Pancreas (tissue), 10 donors: Measurements from ENCODE around the gene NPIPA5. TPM values are rescaled to one million over a fixed set of nuclear protein-coding genes. Genes with fewer than 3 reads are reported as not detected.
A peak's percentile ranks its signal among the peaks of the same experiment; 100 is the strongest.
"Not testable (repeated sequence)": the region's sequence is repeated elsewhere in the genome, so short reads cannot be mapped to it uniquely, and the experiment has no call there.

Source experiments
- ATAC-seq, 4 donors: fragments of 200-7000 bp; cut with Tn5 transposase; one replicate each; pipeline versions ENCODE4 v1.8.0 to v1.9.1; 2020; ENCODE audit warnings: mild to moderate bottlenecking in 4 of 4, moderate library complexity in 4 of 4
- DNase-seq, 6 donors: peaks; one replicate each; pipeline ENCODE4 v3.0.0-alpha.2; 2020
- FAIRE-seq: peaks from 2 replicates; lab custom pipeline; 2012; peaks lifted over from hg19 to GRCh38; lab: Jason Lieb, UNC
- H3K27ac ChIP-seq, 4 donors: fragments of 200-600 bp; sonication (generic); 1 replicate in 3 of 4; 2 replicates in 1 of 4; pipeline versions ENCODE4 v1.5.0 to v1.8.0; 2020
- H3K27me3 ChIP-seq, 4 donors: fragments of 200-600 bp; one replicate each; pipeline ENCODE4 v1.8.0; 2021
- H3K36me3 ChIP-seq, 3 donors: fragments of 200-600 bp; sonication (generic) in 1 of 3; one replicate each; pipeline versions ENCODE4 v1.5.0 to v1.8.0; 2020 to 2021
- H3K4me1 ChIP-seq, 3 donors: fragments of 200-600 bp; one replicate each; pipeline ENCODE4 v1.8.0; 2021
- H3K4me3 ChIP-seq, 4 donors: fragments of 200-600 bp; sonication (generic) in 2 of 4; one replicate each; pipeline versions ENCODE4 v1.5.0 to v1.8.0; 2020 to 2021
- H3K9me3 ChIP-seq, 4 donors: fragments of 200-600 bp; one replicate each; pipeline ENCODE4 v1.8.0; 2021
- WGBS, 2 donors: extraction: QIAGEN DNeasy Blood & Tissue Kit; methylation state at CpG; one replicate each; pipeline ENCODE4 v1.1.7; 2013; 5-methylcytosine and 5-hydroxymethylcytosine counted together
- intact Hi-C, 3 donors: fragments of 100-400 bp; cut with DNase I; formaldehyde crosslinking; loops; one replicate each; pipeline versions ENCODE4 v1.11.1 to v1.14.2; 2022
- polyA plus RNA-seq, 2 donors: library from polyadenylated mRNA; stranded (reverse); fragments of 200-250 nt; gene quantifications; one replicate each; pipeline ENCODE4 v1.2.3, GENCODE V29; 2013
- total RNA-seq, 6 donors: library from RNA; stranded (reverse); fragmentation: NEBNext Ultra II Directional in 4 of 6; extraction: Animal tissue kit (Norgen Biotek cat#: 25700) in 4 of 6; gene quantifications; one replicate each; pipeline versions ENCODE4 v1.2.1 to v1.2.4, GENCODE V29; 2021 to 2023
- TF ChIP-seq, protein P1 (sequence below), 4 donors: fragments of 200-600 bp; sonication (generic) in 3 of 4; IDR thresholded peaks; one replicate each; pipeline versions ENCODE4 v1.5.0 to v1.8.0; 2021; ENCODE audit warnings: antibody characterized with exemption in 4 of 4
- donor health status: healthy with polysubstance abuse.
- donor health status: DM: no; HTN: no; CAD: no; lungs with moderate emphysema.
- donor health status: DM: no; HTN: no; CAD: no.
- donor health status: control.
- donor health status: control.
- donor health status: Bipolar disorder and iron deficiency.
- donor health status: DM: yes; HTN: yes; CAD: no.
- donor health status: DM: no; HTN: no; CAD: no.
- donor health status: DM: no; HTN: no; CAD: no.
- donor health status: DM: yes; HTN: yes; CAD: no.

NPIPA5 gene
- total and polyA plus RNA-seq, 8 donors, result 5.0 to 57.9 (median 7.4) TPM

DNA sequence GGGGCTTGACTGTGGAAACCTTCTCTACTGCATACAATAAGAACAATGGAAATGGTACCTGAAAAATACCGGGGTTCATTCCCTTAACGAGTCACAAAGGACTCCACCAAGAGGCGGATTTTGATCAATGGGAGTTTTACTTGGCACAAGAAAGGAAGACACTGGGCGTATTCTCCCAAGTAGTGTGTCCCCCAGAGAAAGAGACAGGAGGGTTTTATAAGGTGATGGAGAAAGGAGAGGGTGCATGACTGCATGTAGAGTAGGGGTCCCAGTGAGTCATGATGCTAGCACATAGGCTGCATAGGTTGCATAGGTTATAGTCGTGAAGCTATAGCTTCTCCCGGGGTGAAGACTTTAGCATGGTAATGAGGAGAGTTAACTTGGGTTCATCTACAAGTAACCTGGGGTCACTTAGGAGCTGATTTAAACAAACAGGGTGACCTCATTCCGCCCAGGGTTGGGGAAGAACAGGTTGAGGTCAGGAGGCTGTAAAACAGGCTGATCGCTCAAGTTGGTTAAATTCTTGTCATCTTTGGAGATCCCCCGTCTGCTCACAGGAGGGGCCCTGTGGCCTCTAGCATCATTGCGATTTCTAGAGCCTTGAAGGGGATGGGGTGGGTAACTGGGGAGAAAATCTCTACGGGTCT is 19.0 kb upstream of the NPIPA5 start:
- WGBS, 2 donors, result 25 to 31% methylated on average over 11 of the region's 11 CpGs
- Histone ChIP-seq H3K27me3 (no peaks in the 10 kb centered on the region), H3K27ac (peak overlapping the region; percentile 86 to 92 (median 90)), H3K4me3 (peak overlapping the region in 3 of 4 donors; percentile 60 to 84 (median 61)), H3K4me1 (peaks cover 0 to 12% (median 8%) of the 10 kb centered on the region in 3 donors), H3K36me3 (peaks cover 0 to 11% (median 0%) of the 10 kb centered on the region in 3 donors), H3K9me3 (no peaks in the 10 kb centered on the region)
- DNase-seq, result peak in 3 of 6 donors; percentile 25 to 61 (median 41)
- intact Hi-C loops, result no loop called here
- no peak for FAIRE-seq
- TF ChIP-seq, protein P1, sequence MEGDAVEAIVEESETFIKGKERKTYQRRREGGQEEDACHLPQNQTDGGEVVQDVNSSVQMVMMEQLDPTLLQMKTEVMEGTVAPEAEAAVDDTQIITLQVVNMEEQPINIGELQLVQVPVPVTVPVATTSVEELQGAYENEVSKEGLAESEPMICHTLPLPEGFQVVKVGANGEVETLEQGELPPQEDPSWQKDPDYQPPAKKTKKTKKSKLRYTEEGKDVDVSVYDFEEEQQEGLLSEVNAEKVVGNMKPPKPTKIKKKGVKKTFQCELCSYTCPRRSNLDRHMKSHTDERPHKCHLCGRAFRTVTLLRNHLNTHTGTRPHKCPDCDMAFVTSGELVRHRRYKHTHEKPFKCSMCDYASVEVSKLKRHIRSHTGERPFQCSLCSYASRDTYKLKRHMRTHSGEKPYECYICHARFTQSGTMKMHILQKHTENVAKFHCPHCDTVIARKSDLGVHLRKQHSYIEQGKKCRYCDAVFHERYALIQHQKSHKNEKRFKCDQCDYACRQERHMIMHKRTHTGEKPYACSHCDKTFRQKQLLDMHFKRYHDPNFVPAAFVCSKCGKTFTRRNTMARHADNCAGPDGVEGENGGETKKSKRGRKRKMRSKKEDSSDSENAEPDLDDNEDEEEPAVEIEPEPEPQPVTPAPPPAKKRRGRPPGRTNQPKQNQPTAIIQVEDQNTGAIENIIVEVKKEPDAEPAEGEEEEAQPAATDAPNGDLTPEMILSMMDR (IDR thresholded peaks at IDR 0.05), result no peak
- ATAC-seq, result peak; percentile 8 to 26 (median 24)

DNA sequence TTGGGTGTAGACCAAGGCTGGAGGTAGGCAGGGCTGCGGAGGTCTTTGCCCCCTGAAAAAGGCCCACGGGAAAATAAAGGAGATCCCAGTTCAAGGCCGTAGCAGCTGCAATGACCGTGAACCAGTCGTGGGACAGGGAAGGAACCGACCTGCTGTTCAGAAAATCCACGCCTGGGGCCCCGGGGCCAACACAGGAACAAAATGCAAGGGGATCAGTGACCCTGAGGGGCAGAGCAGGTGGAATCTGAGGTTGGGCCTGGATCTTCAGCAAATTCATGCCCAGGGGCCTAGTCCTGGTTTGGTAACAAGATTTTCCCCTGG is 18.4 kb upstream of the NPIPA5 start:
- FAIRE-seq, H3K9me3 ChIP-seq, H3K27me3 ChIP-seq, H3K36me3 ChIP-seq, intact Hi-C loops: not testable (repeated sequence)
- H3K4me3 ChIP-seq, result peak overlapping the region; percentile 57 to 84 (median 60)
- DNase-seq (peak in 1 of 6 donors; percentile 35), ATAC-seq (peak; percentile 8 to 12 (median 9))
- peak overlapping the region; percentile 86 to 92 (median 90) for H3K27ac ChIP-seq
- WGBS, 2 donors, result 5 to 18% methylated on average over 8 of the region's 8 CpGs
- peaks cover 0 to 12% (median 8%) of the 10 kb centered on the region in 3 donors for H3K4me1 ChIP-seq

DNA sequence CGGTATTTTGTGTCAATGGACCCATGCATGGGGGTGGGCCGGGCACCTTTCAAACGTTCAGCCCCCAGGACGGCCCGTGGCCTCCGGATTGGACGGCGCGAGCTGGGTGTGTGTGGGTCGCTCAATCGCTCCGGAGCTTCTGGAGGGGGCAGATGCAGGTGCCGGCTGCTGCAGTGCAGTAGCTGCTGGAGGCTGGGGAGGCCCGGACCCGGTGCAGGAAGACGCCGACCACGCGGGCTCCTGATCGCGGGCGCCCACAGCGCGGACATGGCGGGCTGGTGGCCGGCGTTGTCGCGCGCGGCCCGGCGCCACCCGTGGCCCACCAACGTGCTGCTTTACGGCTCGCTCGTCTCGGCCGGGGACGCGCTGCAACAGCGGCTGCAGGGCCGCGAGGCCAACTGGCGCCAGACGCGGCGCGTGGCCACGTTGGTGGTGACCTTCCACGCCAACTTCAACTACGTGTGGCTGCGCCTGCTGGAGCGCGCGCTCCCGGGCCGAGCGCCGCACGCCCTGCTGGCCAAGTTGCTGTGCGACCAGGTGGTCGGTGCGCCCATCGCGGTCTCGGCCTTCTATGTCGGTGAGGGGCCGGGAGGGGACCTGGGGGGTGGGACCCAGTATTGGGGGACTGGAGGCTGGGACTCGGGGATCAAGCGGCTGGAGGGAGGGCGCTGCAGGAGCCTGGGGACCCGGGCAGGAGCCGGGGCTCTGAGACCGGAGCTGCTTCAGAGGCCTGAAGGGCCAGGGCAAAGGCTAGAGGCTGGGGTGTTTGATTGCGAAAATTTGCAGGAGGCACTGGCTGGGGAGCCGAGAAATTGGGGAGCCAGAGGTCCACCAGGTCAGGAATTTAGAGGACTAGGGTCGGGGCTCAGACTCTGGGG is 17.8 kb upstream of the NPIPA5 start, which contains the start of gene MPV17L:
Gene MPV17L, plus strand, starts transcription at position 124 of the 878 bp plus-strand sequence. Its CDS starts 144 bp downstream, at position 268.
- H3K36me3 ChIP-seq, H3K9me3 ChIP-seq, intact Hi-C loops, FAIRE-seq, H3K27me3 ChIP-seq: not testable (repeated sequence)
- peaks cover 0 to 12% (median 8%) of the 10 kb centered on the region in 3 donors for H3K4me1 ChIP-seq
- DNase-seq (peak; percentile 80 to 94 (median 84)), ATAC-seq (peak; percentile 73 to 83 (median 81))
- peak within 1 kb of the TSS; percentile 57 to 84 (median 60) for H3K4me3 ChIP-seq
- H3K27ac ChIP-seq, result peak within 1 kb of the TSS; percentile 86 to 92 (median 90)
- 1 to 2% methylated on average over 74 to 79 of the region's 79 CpGs for WGBS, 2 donors

DNA sequence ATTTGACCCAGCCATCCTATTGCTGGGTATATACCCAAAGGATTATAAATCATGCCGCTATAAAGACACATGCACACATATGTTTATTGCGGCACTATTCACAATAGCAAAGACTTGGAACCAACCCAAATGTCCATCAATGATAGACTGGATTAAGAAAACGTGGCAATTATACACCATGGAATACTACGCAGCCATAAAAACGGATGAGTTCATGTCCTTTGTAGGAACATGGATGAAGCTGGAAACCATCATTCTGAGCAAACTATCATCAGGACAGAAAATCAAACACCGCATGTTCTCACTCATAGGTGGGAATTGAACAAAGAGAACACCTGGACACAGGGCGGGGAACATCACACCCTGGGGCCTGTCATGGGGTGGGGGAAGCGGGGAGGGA is 14.9 kb upstream of the NPIPA5 start:
- DNase-seq, FAIRE-seq, H3K36me3 ChIP-seq, H3K9me3 ChIP-seq, H3K4me3 ChIP-seq, H3K4me1 ChIP-seq, ATAC-seq, H3K27ac ChIP-seq, H3K27me3 ChIP-seq, intact Hi-C loops: not testable (repeated sequence)
- 89 to 93% methylated on average over 6 to 8 of the region's 8 CpGs for WGBS, 2 donors

DNA sequence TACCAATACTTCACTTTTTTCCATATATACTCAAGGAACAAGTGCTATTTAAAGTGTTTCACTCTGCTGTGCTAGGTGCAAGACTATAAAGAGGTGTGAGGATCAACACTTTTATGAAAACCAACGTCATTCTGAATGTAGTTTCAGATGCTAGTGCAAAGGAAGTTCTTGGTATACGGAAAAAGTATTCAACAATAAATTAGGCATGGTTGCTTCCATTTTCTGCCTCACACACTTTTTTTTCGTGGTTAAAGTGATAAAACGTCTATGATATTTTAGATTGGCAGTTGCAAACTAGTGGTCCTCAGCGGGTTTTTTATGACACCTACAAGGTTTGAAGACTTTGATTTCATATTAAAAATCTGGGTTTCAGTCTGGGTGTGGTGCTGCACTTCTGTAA is 11.8 kb upstream of the NPIPA5 start:
- H3K36me3 ChIP-seq, intact Hi-C loops, H3K4me3 ChIP-seq, H3K27me3 ChIP-seq, H3K27ac ChIP-seq, H3K4me1 ChIP-seq, DNase-seq, H3K9me3 ChIP-seq, ATAC-seq, FAIRE-seq: not testable (repeated sequence)
- 83 to 85% methylated on average over 5 of the region's 5 CpGs for WGBS, 2 donors

DNA sequence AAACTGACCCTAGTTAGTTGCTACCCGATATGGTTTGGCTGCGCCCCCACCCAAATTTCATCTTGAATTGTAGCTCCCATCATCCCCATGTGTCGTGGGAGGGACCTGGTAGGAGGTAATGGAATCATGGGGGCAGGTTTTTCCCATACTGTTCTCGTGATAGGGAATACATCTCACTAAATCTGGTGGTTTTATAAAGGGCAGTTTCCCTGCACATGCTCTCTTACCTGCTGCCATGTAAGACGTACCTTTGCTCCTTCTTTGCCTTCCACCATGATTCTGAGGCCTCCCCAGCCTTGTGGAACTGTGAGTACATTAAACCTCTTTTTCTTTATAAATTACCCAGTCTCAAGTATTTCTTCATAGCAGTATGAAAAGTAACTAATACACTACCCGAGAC is 10.0 kb upstream of the NPIPA5 start:
- H3K27ac ChIP-seq, result peak overlapping the region in 3 of 4 donors; percentile 12 to 58 (median 35)
- H3K9me3 ChIP-seq, intact Hi-C loops, H3K4me1 ChIP-seq, H3K36me3 ChIP-seq, H3K4me3 ChIP-seq, FAIRE-seq, DNase-seq, ATAC-seq, H3K27me3 ChIP-seq: not testable (repeated sequence)
- 46 to 55% methylated on average over 6 of the region's 6 CpGs for WGBS, 2 donors

DNA sequence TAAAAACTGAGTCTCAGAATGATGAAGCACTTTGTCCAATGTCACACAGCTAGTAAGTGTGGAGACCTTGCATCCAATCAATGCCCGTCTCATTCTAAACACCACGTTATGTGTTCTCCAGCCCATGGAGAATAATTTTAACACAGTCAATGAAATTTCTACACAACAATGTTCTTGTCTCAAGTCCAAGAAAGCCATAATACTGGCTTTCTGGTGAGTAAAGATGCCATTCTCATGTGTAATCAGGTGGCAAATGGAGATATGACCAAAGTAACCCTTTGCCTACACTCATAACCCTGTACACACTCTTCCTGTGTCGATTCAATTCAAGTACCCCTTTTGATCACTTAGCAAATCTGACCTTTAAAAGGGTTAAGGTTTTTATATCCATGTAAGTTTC is 4.7 kb upstream of the NPIPA5 start:
- ATAC-seq, H3K4me3 ChIP-seq, FAIRE-seq, H3K27ac ChIP-seq, H3K9me3 ChIP-seq, intact Hi-C loops, H3K4me1 ChIP-seq, DNase-seq, H3K36me3 ChIP-seq, H3K27me3 ChIP-seq: not testable (repeated sequence)
- WGBS, 2 donors, result 10 to 13% methylated on average over 3 of the region's 3 CpGs

DNA sequence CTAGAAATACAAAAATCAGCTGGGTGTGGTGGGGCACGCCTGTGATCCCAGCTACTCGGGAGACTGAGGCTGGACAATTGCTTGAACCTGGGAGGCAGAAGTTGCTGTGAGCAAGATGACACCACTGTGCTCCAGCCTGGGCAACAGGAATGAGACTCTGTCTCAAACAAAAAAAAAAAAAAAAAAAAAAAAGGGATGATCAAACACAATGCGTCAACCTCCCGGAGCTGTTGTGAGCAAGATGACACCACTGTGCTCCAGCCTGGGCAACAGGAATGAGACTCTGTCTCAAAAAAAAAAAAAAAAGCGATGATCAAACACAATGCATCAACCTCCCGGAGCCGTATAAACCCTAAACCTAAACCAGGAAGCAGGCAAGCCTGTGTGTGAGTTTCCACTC is 20.6 kb downstream of the NPIPA5 start:
- intact Hi-C loops, DNase-seq, H3K9me3 ChIP-seq, H3K4me1 ChIP-seq, ATAC-seq, H3K27ac ChIP-seq, H3K36me3 ChIP-seq, FAIRE-seq, H3K4me3 ChIP-seq, H3K27me3 ChIP-seq: not testable (repeated sequence)
- WGBS, 2 donors, result 94 to 100% methylated on average over 3 of the region's 7 CpGs

DNA sequence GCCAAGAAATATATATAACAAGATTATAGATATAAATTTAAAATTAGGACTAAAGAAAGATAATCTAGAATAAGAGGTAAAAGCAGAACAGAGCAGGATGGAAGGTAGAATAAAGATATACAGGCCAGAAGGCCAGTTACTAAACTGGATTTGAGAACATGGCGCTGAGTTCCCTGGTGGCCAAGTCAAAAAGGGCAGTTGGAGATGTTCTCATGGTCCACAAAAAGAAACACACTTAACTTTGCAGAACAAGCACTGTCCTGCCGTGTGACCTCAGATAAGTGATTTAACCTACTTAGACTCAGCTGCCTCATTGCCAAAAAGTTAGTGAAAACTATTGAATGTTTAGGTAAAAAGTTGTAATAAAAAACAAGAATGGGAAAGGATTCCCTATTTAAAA is 23.2 kb downstream of the NPIPA5 start:
- ATAC-seq, H3K9me3 ChIP-seq, H3K4me1 ChIP-seq, H3K4me3 ChIP-seq, H3K27me3 ChIP-seq, FAIRE-seq, H3K27ac ChIP-seq, intact Hi-C loops, DNase-seq, H3K36me3 ChIP-seq: not testable (repeated sequence)
- WGBS, 2 donors, result no CpG with 5 or more reads among the region's 2 CpGs

DNA sequence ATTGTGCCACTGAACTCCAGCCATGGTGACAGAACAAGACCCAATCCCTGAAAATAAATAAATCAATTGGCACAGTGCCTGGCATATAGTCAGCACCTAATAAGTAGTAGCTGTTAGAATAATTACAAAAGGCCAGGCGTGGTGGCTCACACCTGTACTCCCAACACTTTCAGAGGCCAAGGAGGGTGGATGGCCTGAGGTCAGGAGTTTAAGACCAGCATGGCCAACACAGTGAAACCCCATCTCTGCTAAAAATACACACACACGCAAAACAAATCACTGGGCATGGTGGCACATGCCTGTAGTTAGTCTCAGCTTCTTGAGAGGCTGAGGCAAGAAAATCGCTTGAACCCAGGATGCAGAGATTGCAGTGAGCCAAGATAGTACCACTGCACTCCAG is 25.2 kb downstream of the NPIPA5 start:
- FAIRE-seq, H3K27ac ChIP-seq, DNase-seq, H3K36me3 ChIP-seq, H3K27me3 ChIP-seq, H3K4me3 ChIP-seq, H3K4me1 ChIP-seq, intact Hi-C loops, H3K9me3 ChIP-seq, ATAC-seq: not testable (repeated sequence)
- 76 to 80% methylated on average over 1 of the region's 3 CpGs for WGBS, 2 donors

DNA sequence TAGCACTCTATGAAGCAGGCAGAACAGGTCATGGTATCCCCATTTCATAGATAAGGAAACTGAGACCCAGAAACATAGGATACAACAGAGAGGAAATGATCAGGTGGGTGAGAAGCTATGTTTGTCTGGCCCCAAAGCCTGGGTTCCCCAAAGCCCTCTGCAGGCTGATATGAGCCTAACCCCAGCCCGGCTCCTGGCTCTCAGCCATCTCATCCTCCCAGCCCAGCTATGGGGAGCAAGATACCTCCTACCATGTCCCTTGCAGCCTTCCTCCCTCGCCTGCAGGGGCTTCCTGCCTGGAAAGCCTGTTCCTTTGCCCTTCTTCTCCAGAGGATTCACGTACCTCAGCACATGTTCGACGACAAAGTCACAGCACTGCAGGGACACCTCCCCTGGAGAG is 26.3 kb downstream of the NPIPA5 start:
- H3K4me3 ChIP-seq, FAIRE-seq, H3K27ac ChIP-seq, H3K9me3 ChIP-seq, H3K27me3 ChIP-seq, DNase-seq, H3K4me1 ChIP-seq, H3K36me3 ChIP-seq, intact Hi-C loops: not testable (repeated sequence)
- WGBS, 2 donors, result no CpG with 5 or more reads among the region's 5 CpGs
- ATAC-seq, result peak in 1 of 4 donors; percentile 17
